Fibroblast of the conjunctiva (primary cell): Measurements from ENCODE around the gene CTBP2.

ENCODE experiments used
- DNase-seq: peaks from one replicate; pipeline ENCODE4 v3.0.0-alpha.2; 2010; ENCODE audit warnings: low read depth

Gene CTBP2

DNA sequence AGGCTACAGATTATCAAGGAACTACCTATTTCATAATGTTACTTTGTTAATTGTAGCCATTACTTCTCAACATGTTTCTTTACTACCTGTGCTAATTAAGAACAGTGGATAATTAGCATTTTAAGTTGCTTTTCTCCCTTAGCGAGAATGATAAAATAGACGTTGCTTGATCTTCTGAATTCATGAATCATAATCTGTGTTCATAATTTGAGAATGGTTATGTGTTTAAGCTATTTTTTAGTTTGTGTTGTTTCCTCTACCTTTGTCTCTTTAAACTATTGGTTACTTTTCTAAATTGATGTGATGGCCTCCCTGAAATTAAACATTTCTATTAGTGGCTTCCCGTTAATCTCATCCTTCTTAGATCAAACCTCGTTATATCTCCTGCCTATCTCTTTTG lies 218.5 kb downstream of the CTBP2 start, which contains the start of gene ZRANB1:
Gene ZRANB1 (plus strand): TSS at position 301 of the 400 bp plus-strand sequence. CDS start 371 bp downstream, outside the sequence.
- no peak for DNase-seq

DNA sequence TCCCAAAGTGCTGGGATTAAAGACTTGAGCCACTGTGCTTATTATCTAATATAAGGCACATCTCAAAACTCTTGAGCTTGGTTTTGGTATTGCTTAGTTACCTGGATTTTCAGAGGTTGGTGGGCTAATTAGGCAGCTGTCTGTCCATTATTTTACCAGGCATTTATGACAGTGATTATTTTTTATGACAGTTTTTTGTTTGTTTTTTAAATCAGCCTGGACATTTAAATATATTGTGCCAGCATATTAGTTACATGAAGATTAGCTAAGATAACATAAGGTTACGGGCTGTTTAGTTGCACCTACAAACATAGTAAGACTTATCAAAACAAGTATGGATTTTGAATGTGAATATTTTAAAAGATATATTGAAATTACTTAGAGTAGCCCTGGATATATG lies 221.1 kb downstream of the CTBP2 start:
- no peak for DNase-seq

DNA sequence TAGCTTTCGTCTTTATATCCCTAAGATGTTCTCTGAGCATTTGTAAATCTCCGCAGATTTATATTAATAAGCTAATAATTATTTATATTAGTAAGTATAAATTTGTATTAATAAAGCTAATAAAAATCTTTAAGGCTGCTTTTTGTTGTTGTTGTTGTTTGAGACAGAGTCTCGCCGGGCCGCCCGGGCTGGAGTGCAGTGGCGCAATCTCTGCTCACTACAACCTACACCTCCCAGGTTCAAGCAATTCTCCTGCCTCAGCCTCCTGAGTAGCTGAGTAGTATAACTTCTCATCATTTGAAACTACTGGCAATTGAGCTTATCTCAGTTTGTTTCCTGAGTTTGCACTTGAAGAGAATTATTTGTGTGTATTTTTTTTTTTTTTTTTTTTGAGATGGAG lies 223.6 kb downstream of the CTBP2 start:
- no peak for DNase-seq

DNA sequence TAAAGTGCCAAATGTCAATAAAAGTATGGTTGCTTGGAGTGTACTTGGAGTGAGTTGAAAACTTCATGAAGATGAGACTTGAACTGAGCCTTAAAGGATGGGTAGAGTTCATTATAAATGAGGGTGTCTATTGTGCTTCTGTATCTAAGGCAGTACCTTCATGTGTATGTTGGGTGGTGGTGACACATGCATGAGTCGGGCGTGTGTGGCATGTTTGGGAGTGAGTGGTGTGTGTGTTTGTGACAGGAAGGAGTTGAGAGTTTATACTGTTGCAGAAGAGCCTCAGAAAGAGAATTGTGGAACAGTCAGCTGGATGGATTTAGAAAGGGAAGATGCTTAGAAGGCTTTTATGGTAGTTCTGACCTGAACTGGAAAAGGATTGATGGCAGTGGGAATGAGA lies 224.4 kb downstream of the CTBP2 start:
- DNase-seq = no peak
